Measurements from ENCODE around the gene NIP7. TPM values are rescaled to one million over a fixed set of nuclear protein-coding genes. Genes with fewer than 3 reads are reported as not detected.
A peak's percentile ranks its signal among the peaks of the same experiment; 100 is the strongest.

The NIP7 gene
- total and polyA plus RNA-seq, 9 of the 15 experiments (the other 6 are each of a cell fraction or from before 2014, with no cell fraction given): 28.9 to 85.5 (median 72.5) TPM

GRCh38 chr16:69367980-69368379 lies 28.4 kb downstream of the NIP7 start (continued):
- TF ChIP-seq MNT (conservative IDR thresholded peaks at IDR 0.05) (peak in 1 of 2 experiments; percentile 38; a peak in 1 of 4 replicates), TARDBP (IDR thresholded peaks at IDR 0.05) (no peak), EP300 (IDR thresholded peaks at IDR 0.05; ENCODE audit: low read length) (peak; percentile 63; the same call in 1 of the 2 replicates), TFAP4 (CRISPR knock-in tag; IDR thresholded peaks at IDR 0.05; ENCODE audit: borderline replicate concordance) (no peak), POLR2AphosphoS2 (IDR thresholded peaks at IDR 0.05; ENCODE audit: low read length) (no peak), SMAD1 (IDR thresholded peaks at IDR 0.05; ENCODE audit: low read depth, low read length, partially characterized antibody) (no peak), NCOA6 (IDR thresholded peaks at IDR 0.05) (no peak), KLF10 (CRISPR knock-in tag; IDR thresholded peaks at IDR 0.05) (no peak), SMARCA4 (IDR thresholded peaks at IDR 0.05) (peak; percentile 73), ZNF830 (CRISPR knock-in tag; IDR thresholded peaks at IDR 0.05) (no peak), GABPB2 (CRISPR knock-in tag; conservative IDR thresholded peaks at IDR 0.05) (no peak), HDAC2 (IDR thresholded peaks at IDR 0.05) (no peak), GTF2A2 (tag; IDR thresholded peaks at IDR 0.05) (no peak), MTA1 (IDR thresholded peaks at IDR 0.05; ENCODE audit: borderline replicate concordance) (no peak), ARID1B (IDR thresholded peaks at IDR 0.05) (peak; percentile 82), CREB3 (tag; conservative IDR thresholded peaks at IDR 0.05; ENCODE audit: low read depth) (no peak), GATAD2A (IDR thresholded peaks at IDR 0.05) (no peak), ZNF224 (CRISPR knock-in tag; IDR thresholded peaks at IDR 0.05) (no peak), ZNF76 (CRISPR knock-in tag; IDR thresholded peaks at IDR 0.05; ENCODE audit: borderline replicate concordance) (no peak), KDM4B (IDR thresholded peaks at IDR 0.05; ENCODE audit: borderline replicate concordance in 2 of 2, low read depth in 1 of 2) (no peak), ZNF57 (CRISPR knock-in tag; IDR thresholded peaks at IDR 0.05) (no peak), BDP1 (IDR thresholded peaks at IDR 0.05; ENCODE audit: insufficient read depth, insufficient read length) (no peak), HMBOX1 (IDR thresholded peaks at IDR 0.05) (peak; percentile 82), JUND (IDR thresholded peaks at IDR 0.05; ENCODE audit: borderline replicate concordance, low read depth, low read length) (peak; percentile 29; the same call in 1 of the 2 replicates), JUND (tag; IDR thresholded peaks at IDR 0.05; ENCODE audit: borderline replicate concordance, low read depth, low read length) (peak; percentile 32; the same call in 1 of the 3 replicates), TAL1 (IDR thresholded peaks at IDR 0.05) (peak; percentile 36; the same call in 1 of the 2 replicates), EHMT2 (IDR thresholded peaks at IDR 0.05) (no peak), ZNF696 (CRISPR knock-in tag; conservative IDR thresholded peaks at IDR 0.05) (no peak), SAP30 (IDR thresholded peaks at IDR 0.05; ENCODE audit: borderline replicate concordance, insufficient read depth, low read depth, low read length, poor library complexity, severe bottlenecking) (no peak)

Measured in K562 (cell line).